GM19467 (cell line): ENCODE results near the gene POLR3A.

Experiments
- ATAC-seq: cut with Tn5 transposase; IDR thresholded peaks from one replicate; pipeline ENCODE4 v1.9.1; 2021; ENCODE audit warnings: mild to moderate bottlenecking, moderate library complexity; ENCODE audit not compliant: unreplicated experiment

POLR3A gene

GRCh38 chr10:77983384-77984341, 45.7 kb downstream of the POLR3A start:
- ATAC-seq: no peak

- ATAC-seq: no peak
These were observed 48.0 kb downstream of the POLR3A start for GRCh38 chr10:77981281-77981680.

GRCh38 chr10:77979221-77979620, 50.1 kb downstream of the POLR3A start:
- no peak for ATAC-seq

- no peak for ATAC-seq
These were observed 51.0 kb downstream of the POLR3A start for GRCh38 chr10:77978360-77978759.

GRCh38 chr10:77977934-77978333, 51.4 kb downstream of the POLR3A start:
- ATAC-seq: no peak

GRCh38 chr10:77977016-77977415, 52.3 kb downstream of the POLR3A start:
- no peak for ATAC-seq

- no peak for ATAC-seq
These were observed 54.1 kb downstream of the POLR3A start for GRCh38 chr10:77975086-77975666.

- ATAC-seq: no peak
These were observed 54.8 kb downstream of the POLR3A start for GRCh38 chr10:77974396-77975074.

- no peak for ATAC-seq
These were observed 56.0 kb downstream of the POLR3A start for GRCh38 chr10:77973276-77973675.

- ATAC-seq: no peak
These were observed 57.2 kb downstream of the POLR3A start for GRCh38 chr10:77972148-77972547.

- no peak for ATAC-seq
These were observed 57.5 kb downstream of the POLR3A start for GRCh38 chr10:77971804-77972144.

- no peak for ATAC-seq
These were observed 58.2 kb downstream of the POLR3A start for GRCh38 chr10:77970869-77971803.

- ATAC-seq: no peak
These were observed 60.2 kb downstream of the POLR3A start for GRCh38 chr10:77969114-77969513.

- ATAC-seq: no peak
These were observed 61.7 kb downstream of the POLR3A start for GRCh38 chr10:77967611-77968022.

GRCh38 chr10:77965294-77965693, 64.0 kb downstream of the POLR3A start:
- ATAC-seq: no peak

GRCh38 chr10:77964811-77965210, 64.5 kb downstream of the POLR3A start:
- ATAC-seq: no peak

- ATAC-seq: no peak
These were observed 65.4 kb downstream of the POLR3A start for GRCh38 chr10:77963901-77964300.

GRCh38 chr10:77962350-77963146, 66.8 kb downstream of the POLR3A start:
- no peak for ATAC-seq

- no peak for ATAC-seq
These were observed 67.6 kb downstream of the POLR3A start for GRCh38 chr10:77961668-77962067.

- ATAC-seq: no peak
These were observed 68.4 kb downstream of the POLR3A start for GRCh38 chr10:77960829-77961329.
